ENCODE results near the gene SLC25A45. TPM values are rescaled to one million over a fixed set of nuclear protein-coding genes. Genes with fewer than 3 reads are reported as not detected.
A peak's percentile ranks its signal among the peaks of the same experiment; 100 is the strongest.

SLC25A45 gene
- total RNA-seq, 4 donors from 2014 or later = 0.29 to 5.9 (median 5.3) TPM; not detected in 1

DNA sequence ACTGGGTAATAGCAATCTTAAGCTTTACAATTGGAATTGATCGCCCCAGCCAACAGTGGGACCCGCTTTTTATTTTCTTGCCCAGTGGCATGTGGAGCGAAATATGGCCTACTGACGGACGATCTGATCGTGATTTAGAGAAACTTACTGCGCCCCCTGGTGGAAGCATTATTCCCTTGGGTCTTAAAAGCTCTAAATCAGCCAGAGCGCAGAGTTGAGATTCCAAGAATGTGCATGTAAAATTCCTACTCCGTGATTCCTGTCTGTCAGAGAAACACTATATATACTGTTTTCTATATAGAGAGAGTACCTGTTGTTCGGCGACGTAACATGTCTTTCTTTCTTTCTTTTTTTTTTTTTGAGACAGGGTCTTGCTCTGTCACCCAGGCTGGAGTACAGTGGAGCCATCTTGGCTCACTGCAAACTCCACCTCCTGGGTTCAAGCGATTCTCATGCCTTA is 52.5 kb downstream of the SLC25A45 start:
- DNase-seq = peak; percentile 82 to 96
- Histone ChIP-seq H3K36me3 (no peaks in the 10 kb centered on the region), H3K9me3 (no peaks in the 10 kb centered on the region), H3K4me3 (no peak overlapping the region), H3K27me3 (no peaks in the 10 kb centered on the region), H3K4me1 (peaks cover 0 to 1% of the 10 kb centered on the region in 2 donors), H3K27ac (peak overlapping the region in 1 of 2 donors; percentile 34)
- TF ChIP-seq, protein P1, sequence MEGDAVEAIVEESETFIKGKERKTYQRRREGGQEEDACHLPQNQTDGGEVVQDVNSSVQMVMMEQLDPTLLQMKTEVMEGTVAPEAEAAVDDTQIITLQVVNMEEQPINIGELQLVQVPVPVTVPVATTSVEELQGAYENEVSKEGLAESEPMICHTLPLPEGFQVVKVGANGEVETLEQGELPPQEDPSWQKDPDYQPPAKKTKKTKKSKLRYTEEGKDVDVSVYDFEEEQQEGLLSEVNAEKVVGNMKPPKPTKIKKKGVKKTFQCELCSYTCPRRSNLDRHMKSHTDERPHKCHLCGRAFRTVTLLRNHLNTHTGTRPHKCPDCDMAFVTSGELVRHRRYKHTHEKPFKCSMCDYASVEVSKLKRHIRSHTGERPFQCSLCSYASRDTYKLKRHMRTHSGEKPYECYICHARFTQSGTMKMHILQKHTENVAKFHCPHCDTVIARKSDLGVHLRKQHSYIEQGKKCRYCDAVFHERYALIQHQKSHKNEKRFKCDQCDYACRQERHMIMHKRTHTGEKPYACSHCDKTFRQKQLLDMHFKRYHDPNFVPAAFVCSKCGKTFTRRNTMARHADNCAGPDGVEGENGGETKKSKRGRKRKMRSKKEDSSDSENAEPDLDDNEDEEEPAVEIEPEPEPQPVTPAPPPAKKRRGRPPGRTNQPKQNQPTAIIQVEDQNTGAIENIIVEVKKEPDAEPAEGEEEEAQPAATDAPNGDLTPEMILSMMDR (IDR thresholded peaks at IDR 0.05) = peak; percentile 77 to 87 (median 82)
- TF ChIP-seq POLR2A (IDR thresholded peaks at IDR 0.05) = no peak
- intact Hi-C loops (cut with DNase I; ENCODE audit: low total_unique reads) = no loop called here

DNA sequence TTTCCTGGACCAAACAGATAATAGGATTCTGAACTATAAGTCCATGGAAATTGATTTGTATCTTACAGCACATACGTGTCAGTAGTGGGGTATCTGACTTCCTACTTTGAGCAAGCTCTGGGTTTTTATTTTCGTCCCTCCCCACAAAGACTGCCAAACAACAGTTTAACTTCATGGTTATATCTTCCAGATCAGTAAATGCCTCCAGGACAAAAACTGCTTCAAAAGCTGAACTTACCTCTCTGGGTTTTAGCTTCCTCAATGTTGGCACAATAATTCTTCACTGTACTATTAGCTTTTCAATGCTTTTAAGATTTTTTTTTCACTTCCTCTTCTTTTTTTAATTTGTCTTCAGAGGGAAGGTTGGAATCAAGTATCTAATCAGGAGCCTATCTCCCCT is 53.0 kb downstream of the SLC25A45 start:
- no peaks in the 10 kb centered on the region for H3K36me3 ChIP-seq
- no peak for DNase-seq
- H3K4me3 ChIP-seq = no peak overlapping the region
- H3K4me1 ChIP-seq = no peaks in the 10 kb centered on the region
- TF ChIP-seq, protein P1 (IDR thresholded peaks at IDR 0.05) = no peak
- TF ChIP-seq POLR2A (IDR thresholded peaks at IDR 0.05) = no peak
- H3K27ac ChIP-seq = peak overlapping the region in 1 of 2 donors; percentile 34
- intact Hi-C loops (cut with DNase I; ENCODE audit: low total_unique reads) = no loop called here
- no peaks in the 10 kb centered on the region for H3K27me3 ChIP-seq
- no peaks in the 10 kb centered on the region for H3K9me3 ChIP-seq

DNA sequence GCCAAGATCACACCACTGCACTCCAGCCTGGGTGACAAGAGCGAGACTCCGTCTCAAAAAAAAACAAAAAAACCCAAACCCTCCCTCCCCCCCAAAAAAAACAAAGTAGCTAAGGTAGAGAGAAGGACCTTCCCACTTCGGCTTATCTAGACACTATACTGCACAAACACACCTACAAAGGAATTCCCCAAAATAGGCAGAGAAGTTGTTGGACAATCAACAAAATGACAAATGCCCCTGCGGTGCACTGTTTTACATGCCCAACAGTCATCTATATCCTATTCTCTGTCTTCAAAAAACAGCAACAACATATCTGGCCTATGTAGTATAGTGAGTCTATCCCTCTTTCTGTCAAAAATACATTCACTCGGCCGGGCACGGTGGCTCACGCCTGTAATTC is 55.4 kb downstream of the SLC25A45 start:
- TF ChIP-seq, protein P1 (IDR thresholded peaks at IDR 0.05) = no peak
- no peak for TF ChIP-seq POLR2A (IDR thresholded peaks at IDR 0.05)
- DNase-seq = no peak
- H3K9me3 ChIP-seq = no peaks in the 10 kb centered on the region
- H3K27me3 ChIP-seq = no peaks in the 10 kb centered on the region
- intact Hi-C loops (cut with DNase I; ENCODE audit: low total_unique reads) = no loop called here
- H3K4me1 ChIP-seq = no peaks in the 10 kb centered on the region
- H3K4me3 ChIP-seq = no peak overlapping the region
- H3K36me3 ChIP-seq = no peaks in the 10 kb centered on the region
- H3K27ac ChIP-seq = no peak overlapping the region

DNA sequence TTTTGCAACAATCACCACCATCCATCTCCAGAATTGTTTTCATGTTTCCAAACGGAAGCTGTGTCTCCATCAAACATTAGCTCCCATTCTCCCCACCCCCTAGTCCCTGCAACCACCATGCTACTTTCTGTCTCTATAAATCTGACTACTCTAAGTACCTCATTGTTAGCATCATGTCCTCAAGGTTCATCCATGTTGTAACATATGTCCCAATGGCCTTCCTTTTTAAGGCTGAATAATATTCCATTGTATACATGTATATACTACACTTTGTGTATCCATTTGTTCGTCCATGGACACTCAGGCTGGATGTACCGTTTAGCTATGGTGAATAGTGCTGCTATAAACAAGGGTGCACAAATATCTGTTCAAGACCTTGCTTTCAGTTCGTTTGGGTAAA is 57.0 kb downstream of the SLC25A45 start:
- Histone ChIP-seq H3K4me3 (no peak overlapping the region), H3K9me3 (no peaks in the 10 kb centered on the region), H3K27me3 (no peaks in the 10 kb centered on the region), H3K27ac (no peak overlapping the region), H3K4me1 (peaks cover 0 to 8% of the 10 kb centered on the region in 2 donors), H3K36me3 (no peaks in the 10 kb centered on the region)
- intact Hi-C loops (cut with DNase I; ENCODE audit: low total_unique reads) = no loop called here
- TF ChIP-seq, protein P1 (IDR thresholded peaks at IDR 0.05) = no peak
- TF ChIP-seq POLR2A (IDR thresholded peaks at IDR 0.05) = no peak
- no peak for DNase-seq

Other genes with a start within 250 kb of the SLC25A45 start
- gene SYVN1, start 248.1 kb downstream of the SLC25A45 start, total RNA-seq = 10 to 100 TPM; 34.7 to 88.8 (median 60.5) TPM
- gene SPDYC, start 212.4 kb downstream of the SLC25A45 start, total RNA-seq = not detected
- 100 to 1,000 TPM; 122 to 174 (median 157) TPM for gene CAPN1, start 200.7 kb downstream of the SLC25A45 start, total RNA-seq
- gene POLA2, start 120.7 kb downstream of the SLC25A45 start, total RNA-seq = 10 to 100 TPM in 2 of 4 donors, 1 to 10 TPM in 2; 3.3 to 13.5 (median 7.6) TPM
- 10 to 100 TPM in 3 of 4 donors, 1 to 10 TPM in 1; 9.7 to 65.3 (median 33.2) TPM for gene CDC42EP2, start 67.8 kb downstream of the SLC25A45 start, total RNA-seq
- gene DPF2, start 48.8 kb downstream of the SLC25A45 start, total RNA-seq = 100 to 1,000 TPM in 1 of 4 donors, 10 to 100 TPM in 3; 16.1 to 108 (median 56.8) TPM
- gene TIGD3, start 27.9 kb downstream of the SLC25A45 start, total RNA-seq = under 1 TPM in 2 of 4 donors, not detected in 2; under 0.01 to 0.35 TPM
- 100 to 1,000 TPM in 1 of 4 donors, 10 to 100 TPM in 3; 15.9 to 160 (median 41.5) TPM for gene FRMD8, start 4.0 kb upstream of the SLC25A45 start, total RNA-seq
- gene NEAT1, start 40.2 kb upstream of the SLC25A45 start, total RNA-seq = 100 to 1,000 TPM in 3 of 4 donors, 10 to 100 TPM in 1; 33.6 to 932 (median 120) TPM
- gene MALAT1, start 116.4 kb upstream of the SLC25A45 start, total RNA-seq = over 10,000 TPM in 3 of 4 donors, 1,000 to 10,000 TPM in 1; 6,732 to 19,335 (median 13,886) TPM
- gene SCYL1, start 142.4 kb upstream of the SLC25A45 start, total RNA-seq = 100 to 1,000 TPM in 1 of 4 donors, 10 to 100 TPM in 3; 28.8 to 101 (median 70.1) TPM
- gene LTBP3, start 175.7 kb upstream of the SLC25A45 start, total RNA-seq = 100 to 1,000 TPM; 131 to 240 (median 217) TPM
- gene ZNRD2, start 187.8 kb upstream of the SLC25A45 start, total RNA-seq = 10 to 100 TPM; 12.3 to 42.6 (median 31.6) TPM
- 10 to 100 TPM; 13.9 to 83.0 (median 40.8) TPM for gene FAM89B, start 189.9 kb upstream of the SLC25A45 start, total RNA-seq
- 100 to 1,000 TPM in 1 of 4 donors, 10 to 100 TPM in 3; 44.2 to 159 (median 69.5) TPM for gene EHBP1L1, start 193.4 kb upstream of the SLC25A45 start, total RNA-seq
- 1 to 10 TPM in 1 of 4 donors, under 1 TPM in 1, not detected in 2; 0.26 to 5.8 TPM for gene KCNK7, start 213.2 kb upstream of the SLC25A45 start, total RNA-seq
- 100 to 1,000 TPM in 1 of 4 donors, 10 to 100 TPM in 3; 22.1 to 139 (median 51.8) TPM for gene MAP3K11, start 231.6 kb upstream of the SLC25A45 start, total RNA-seq
- gene PCNX3, start 233.1 kb upstream of the SLC25A45 start, total RNA-seq = 10 to 100 TPM in 3 of 4 donors, 1 to 10 TPM in 1; 6.8 to 47.4 (median 24.6) TPM

Measured in uterus (tissue), 4 donors.